ENCODE results near the gene P3H2.

DNA sequence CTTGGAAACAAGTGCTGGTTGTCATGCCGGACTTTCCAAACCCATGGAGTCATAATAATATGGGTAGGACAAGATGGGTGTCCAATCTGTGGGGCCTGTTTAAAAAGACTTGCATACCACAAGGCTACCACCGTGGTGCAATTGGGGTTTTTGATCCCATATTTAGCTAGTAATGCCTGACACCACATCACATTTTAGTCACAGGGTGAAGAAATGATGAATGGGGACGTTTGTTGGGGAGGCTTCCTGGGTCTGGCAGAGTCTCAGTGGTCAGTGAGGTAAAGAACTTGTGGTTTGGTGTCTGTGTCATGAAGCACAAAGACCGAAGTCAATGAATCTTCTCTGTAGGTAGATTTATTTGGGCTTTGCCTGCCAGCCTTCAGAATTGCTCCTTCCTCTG lies 31.0 kb downstream of the P3H2 start:
- TF ChIP-seq, protein P1, sequence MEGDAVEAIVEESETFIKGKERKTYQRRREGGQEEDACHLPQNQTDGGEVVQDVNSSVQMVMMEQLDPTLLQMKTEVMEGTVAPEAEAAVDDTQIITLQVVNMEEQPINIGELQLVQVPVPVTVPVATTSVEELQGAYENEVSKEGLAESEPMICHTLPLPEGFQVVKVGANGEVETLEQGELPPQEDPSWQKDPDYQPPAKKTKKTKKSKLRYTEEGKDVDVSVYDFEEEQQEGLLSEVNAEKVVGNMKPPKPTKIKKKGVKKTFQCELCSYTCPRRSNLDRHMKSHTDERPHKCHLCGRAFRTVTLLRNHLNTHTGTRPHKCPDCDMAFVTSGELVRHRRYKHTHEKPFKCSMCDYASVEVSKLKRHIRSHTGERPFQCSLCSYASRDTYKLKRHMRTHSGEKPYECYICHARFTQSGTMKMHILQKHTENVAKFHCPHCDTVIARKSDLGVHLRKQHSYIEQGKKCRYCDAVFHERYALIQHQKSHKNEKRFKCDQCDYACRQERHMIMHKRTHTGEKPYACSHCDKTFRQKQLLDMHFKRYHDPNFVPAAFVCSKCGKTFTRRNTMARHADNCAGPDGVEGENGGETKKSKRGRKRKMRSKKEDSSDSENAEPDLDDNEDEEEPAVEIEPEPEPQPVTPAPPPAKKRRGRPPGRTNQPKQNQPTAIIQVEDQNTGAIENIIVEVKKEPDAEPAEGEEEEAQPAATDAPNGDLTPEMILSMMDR (IDR thresholded peaks at IDR 0.05), result no peak
- TF ChIP-seq EP300 (IDR thresholded peaks at IDR 0.05), result no peak
